SK-MEL-5 (cell line): ENCODE measurements around the gene TPBG. TPM values are rescaled to one million over a fixed set of nuclear protein-coding genes. Genes with fewer than 3 reads are reported as not detected.
"Not testable (repeated sequence)": the region's sequence is repeated elsewhere in the genome, so short reads cannot be mapped to it uniquely, and the experiment has no call there.

Experiments used
- DNase-seq: peaks from one replicate; pipeline ENCODE4 v3.0.0-alpha.2; 2016; ENCODE audit warnings: low read depth, low spot score
- in situ Hi-C: cut with HindIII; loops from 2 replicates; pipeline ENCODE4 v1.10.0; 2016; ENCODE audit warnings: low sequenced_read_pairs, high pct_unique_total_duplicates, low pct_unique_long_range_greater_than_20kb
- total RNA-seq: library from RNA; depleted of rRNA; stranded (reverse); fragments of >200 nt; shearing (Covaris generic); gene quantifications from 2 replicates; pipeline ENCODE4 v1.2.3, GENCODE V29; 2014

The TPBG gene
- total RNA-seq, 1 experiment from 2014 or later = 5.8 TPM

DNA sequence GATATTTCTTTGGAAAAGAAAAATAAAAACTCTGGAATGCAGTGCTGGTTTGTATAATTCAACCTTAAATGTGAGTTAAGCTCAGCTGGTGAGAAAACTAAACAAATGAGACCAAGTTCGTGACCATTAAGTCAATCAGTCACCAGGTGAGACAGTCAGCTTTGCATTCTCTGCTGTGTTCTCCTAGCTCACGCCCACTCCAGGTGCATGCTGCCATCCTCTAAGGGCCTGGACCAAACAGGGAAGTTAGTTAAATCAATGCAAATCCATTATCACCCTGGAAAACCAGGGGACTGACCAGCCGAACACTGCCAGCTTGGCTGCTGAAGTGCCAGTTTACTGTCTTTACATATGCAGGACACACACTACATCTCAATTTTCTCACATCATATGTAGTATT lies 7.2 kb downstream of the TPBG start:
- no peak for DNase-seq
- in situ Hi-C loops = no loop called here

GRCh38 chr6:82371799-82372546 lies 8.4 kb downstream of the TPBG start:
- DNase-seq = no peak
- in situ Hi-C loops = no loop called here

- in situ Hi-C loops = no loop called here
- DNase-seq = no peak
Observed at GRCh38 chr6:82372656-82373055, 9.0 kb downstream of the TPBG start.

- in situ Hi-C loops = no loop called here
Observed at GRCh38 chr6:82374516-82374915, 10.9 kb downstream of the TPBG start.

DNA sequence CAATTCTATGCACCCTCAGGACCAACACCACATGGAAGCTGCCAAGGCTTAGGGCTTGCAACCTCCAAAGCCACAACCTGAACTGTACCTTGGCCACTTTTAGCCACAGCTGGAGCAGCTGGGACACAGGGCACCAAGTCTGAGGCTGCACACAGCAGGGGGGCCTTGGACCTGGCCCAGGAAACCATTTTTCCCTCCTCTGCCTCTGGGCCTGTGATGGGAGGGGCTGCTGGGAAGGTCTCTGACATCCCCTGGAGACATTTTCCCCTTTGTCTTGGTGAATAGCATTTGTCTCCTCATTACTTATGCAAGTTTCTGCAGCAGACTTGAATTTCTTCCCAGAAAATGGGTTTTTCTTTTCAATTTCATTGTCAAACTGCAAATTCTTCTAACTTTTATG lies 13.0 kb downstream of the TPBG start:
- in situ Hi-C loops = no loop called here
- no peak for DNase-seq

More at GRCh38 chr6:82374516-82374915, 10.9 kb downstream of the TPBG start:
- DNase-seq = no peak

- in situ Hi-C loops = no loop called here
Observed at GRCh38 chr6:82380566-82381185, 17.1 kb downstream of the TPBG start.

DNA sequence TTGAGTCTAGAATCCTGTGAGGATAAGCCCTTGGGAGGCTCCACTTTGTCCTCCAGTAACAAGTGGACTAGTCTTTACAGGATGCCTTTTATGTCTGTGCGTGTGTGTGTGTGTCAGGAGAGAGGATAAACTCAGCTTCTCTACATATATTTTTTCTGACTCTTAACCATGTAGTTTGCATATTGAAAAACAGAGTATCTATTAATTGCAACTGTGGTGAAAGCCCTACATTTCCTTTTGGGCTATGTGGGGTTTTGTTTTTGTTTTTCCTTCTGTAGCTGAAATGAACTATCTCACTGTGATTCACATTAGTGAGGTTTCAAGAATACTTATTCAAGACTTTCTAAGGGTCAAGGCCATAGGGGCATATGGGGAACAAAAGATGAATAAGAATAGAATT lies 17.7 kb downstream of the TPBG start:
- DNase-seq = no peak
- in situ Hi-C loops = no loop called here

More at GRCh38 chr6:82380566-82381185, 17.1 kb downstream of the TPBG start:
- no peak for DNase-seq

- no peak for DNase-seq
- in situ Hi-C loops = no loop called here
Observed at GRCh38 chr6:82385102-82385501, 21.5 kb downstream of the TPBG start.

DNA sequence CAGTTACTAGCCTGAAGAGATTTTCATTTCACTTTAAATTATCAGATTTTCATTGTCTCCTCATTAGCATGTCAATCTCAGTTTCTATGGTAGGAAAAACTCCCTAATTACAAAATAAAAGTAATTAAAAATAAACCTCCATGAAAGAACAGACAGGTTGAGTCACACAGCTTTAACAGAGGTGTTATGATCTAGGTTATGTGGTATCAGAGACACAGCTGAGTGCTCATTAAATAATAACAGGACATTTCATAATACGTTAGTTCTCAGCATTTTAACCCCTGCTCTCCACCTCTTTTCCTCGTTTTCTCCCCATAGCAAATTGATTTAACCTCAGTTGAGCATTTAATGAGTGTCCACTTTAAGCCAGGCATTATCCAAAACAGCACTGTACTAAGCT lies 21.9 kb downstream of the TPBG start:
- DNase-seq = no peak
- in situ Hi-C loops = no loop called here

DNA sequence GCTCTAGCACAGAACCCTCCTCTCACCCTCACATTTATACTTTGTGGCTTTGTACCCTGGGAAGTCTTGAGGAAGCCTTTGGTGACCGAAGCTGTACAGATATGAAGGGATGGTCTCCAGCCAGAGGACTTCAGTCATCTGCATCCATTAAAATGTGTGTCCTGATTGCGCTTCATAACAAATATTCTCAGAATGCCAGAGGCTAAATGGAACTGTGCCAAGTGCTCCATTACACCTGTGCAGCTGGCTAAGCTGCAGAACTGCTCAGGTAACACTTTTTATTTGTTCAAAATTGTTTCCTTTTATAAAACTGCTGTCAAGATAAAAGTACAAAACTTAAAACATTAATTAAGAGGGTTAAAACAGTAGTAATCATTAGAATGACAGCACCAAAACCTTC lies 22.3 kb downstream of the TPBG start:
- in situ Hi-C loops = no loop called here
- no peak for DNase-seq

DNA sequence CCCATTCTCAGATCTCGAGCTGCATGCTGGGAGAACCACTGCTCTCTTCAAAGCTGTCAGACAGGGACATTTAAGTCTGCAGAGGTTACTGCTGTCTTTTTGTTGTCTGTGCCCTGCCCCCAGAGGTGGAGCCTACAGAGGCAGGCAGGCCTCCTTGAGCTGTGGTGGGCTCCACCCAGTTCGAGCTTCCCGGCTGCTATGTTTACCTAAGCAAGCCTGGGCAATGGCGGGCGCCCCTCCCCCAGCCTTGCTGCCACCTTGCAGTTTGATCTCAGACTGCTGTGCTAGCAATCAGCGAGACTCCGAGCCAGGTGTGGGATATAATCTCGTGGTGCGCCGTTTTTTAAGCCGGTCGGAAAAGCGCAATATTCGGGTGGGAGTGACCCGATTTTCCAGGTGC lies 31.2 kb downstream of the TPBG start:
- DNase-seq, in situ Hi-C loops: not testable (repeated sequence)

DNA sequence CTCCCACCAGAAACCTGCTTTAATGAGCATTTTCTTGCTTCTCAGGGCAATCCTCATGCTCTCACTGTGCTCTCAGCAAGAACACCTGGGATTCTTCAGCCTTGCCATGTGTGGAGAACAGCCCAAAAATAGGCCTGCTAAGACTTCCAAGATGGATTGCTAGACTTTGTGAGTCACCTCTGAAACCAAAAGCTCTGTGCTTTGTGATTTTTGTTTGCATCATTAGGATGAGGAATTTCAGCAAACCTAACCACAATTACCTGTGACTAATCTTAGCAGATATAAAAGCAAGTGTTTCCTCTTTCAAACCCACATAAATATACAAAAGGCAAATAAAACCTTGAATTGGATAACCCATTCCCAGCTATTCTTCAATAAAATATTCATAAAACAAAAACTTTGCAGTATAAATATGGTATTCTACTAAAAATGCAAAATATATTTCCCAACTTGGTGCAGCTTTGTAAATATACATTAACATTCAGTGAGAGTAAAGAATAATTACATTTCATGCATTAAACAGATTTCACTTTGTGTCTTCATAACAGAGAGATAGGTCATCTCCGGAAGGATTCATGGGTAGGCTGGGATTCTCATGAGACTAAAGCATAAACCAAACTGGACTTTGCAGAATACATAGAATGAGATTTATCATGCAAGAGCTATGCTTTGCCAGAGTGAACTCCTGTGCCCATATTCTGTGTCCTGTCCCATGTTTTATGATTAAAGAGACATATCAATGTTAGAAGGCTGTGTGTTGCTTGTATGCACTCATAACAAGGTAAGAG lies 33.5 kb downstream of the TPBG start:
- in situ Hi-C loops = no loop called here
- no peak for DNase-seq

GRCh38 chr6:82397962-82398692 lies 34.5 kb downstream of the TPBG start:
- in situ Hi-C loops = no loop called here
- no peak for DNase-seq

- no peak for DNase-seq
- in situ Hi-C loops = no loop called here
Observed at GRCh38 chr6:82408952-82409431, 45.4 kb downstream of the TPBG start.

DNA sequence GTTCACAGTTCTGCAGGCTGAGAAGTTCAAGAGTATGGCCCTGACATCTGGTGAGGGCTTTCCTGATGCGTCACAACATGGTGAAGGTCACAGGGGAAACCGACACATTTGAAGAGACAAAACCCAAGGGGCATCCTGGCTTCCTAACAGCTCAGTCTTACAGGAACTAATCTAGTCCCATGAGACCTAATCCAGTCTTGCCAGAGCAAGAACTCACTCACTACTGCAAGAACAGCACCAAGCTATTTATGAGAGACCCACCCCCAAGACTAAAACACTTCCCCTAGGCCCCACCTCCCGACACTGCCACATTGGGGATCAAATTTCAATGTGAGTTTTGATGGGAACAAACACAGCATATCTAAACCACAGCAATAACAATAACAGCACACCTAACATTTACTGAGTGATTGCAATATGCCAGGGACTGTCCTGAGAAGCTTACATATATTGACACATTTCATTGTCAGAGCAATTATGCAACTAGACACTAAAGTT lies 46.6 kb downstream of the TPBG start:
- in situ Hi-C loops = no loop called here
- no peak for DNase-seq

- in situ Hi-C loops = no loop called here
- DNase-seq = no peak
Observed at GRCh38 chr6:82413868-82414267, 50.3 kb downstream of the TPBG start.

DNA sequence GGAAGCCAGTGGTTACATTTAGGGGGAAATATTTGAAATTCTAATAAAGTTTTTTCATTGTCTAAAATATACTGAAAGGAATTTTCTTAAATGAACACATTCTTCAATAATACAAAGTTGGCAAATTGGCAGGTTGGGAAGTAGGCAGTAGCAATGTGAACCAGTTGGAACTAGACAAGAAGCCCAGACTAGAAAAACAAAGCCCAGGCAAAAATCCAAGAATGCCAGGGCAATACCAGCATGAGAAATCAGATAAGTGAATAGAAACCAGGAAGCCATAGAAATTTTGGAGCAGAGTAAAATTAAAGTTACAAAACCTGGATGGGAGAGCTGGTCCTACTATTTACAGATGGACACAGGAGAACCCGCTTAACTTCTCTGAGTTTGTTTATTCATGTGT lies 52.2 kb downstream of the TPBG start:
- in situ Hi-C loops = no loop called here

GRCh38 chr6:82416346-82416745 lies 52.7 kb downstream of the TPBG start:
- in situ Hi-C loops = no loop called here
- no peak for DNase-seq

More for the DNA sequence above, 52.2 kb downstream of the TPBG start:
- DNase-seq = no peak
